ENCODE measurements around the gene ASIC3.

The ASIC3 gene

GRCh38 chr7:151058781-151059366, 10.5 kb downstream of the ASIC3 start:
- no peak for DNase-seq

GRCh38 chr7:151059367-151060112, 11.2 kb downstream of the ASIC3 start, which contains the start of gene SLC4A2:
SLC4A2 (plus strand) TSS chr7:151059589; CDS start chr7:151061988, 2,399 bp downstream.
- peak; percentile 42 to 77 for DNase-seq

GRCh38 chr7:151060113-151060415, 11.7 kb downstream of the ASIC3 start:
- DNase-seq, result no peak

GRCh38 chr7:151060416-151061212, 12.3 kb downstream of the ASIC3 start:
- DNase-seq, result peak in 1 of 2 experiments; percentile 17

- DNase-seq, result no peak
Observed at GRCh38 chr7:151061213-151062110, 13.1 kb downstream of the ASIC3 start.

- no peak for DNase-seq
Observed at GRCh38 chr7:151062111-151062398, 13.7 kb downstream of the ASIC3 start.

GRCh38 chr7:151062399-151063211, 14.3 kb downstream of the ASIC3 start:
- DNase-seq, result no peak

GRCh38 chr7:151063212-151063561, 14.9 kb downstream of the ASIC3 start:
- no peak for DNase-seq

GRCh38 chr7:151064454-151064853, 16.1 kb downstream of the ASIC3 start:
- DNase-seq, result no peak

- no peak for DNase-seq
Observed at GRCh38 chr7:151064993-151065392, 16.7 kb downstream of the ASIC3 start.

GRCh38 chr7:151065516-151065915, 17.2 kb downstream of the ASIC3 start:
- no peak for DNase-seq

GRCh38 chr7:151066273-151066974, 18.1 kb downstream of the ASIC3 start:
- no peak for DNase-seq

- DNase-seq, result no peak
Observed at GRCh38 chr7:151068069-151068773, 19.9 kb downstream of the ASIC3 start.

GRCh38 chr7:151069841-151070573, 21.7 kb downstream of the ASIC3 start:
- DNase-seq, result no peak

GRCh38 chr7:151070574-151070960, 22.2 kb downstream of the ASIC3 start:
- no peak for DNase-seq

- DNase-seq, result no peak
Observed at GRCh38 chr7:151071032-151071866, 22.9 kb downstream of the ASIC3 start.

- no peak for DNase-seq
Observed at GRCh38 chr7:151073990-151074389, 25.7 kb downstream of the ASIC3 start.

- DNase-seq, result no peak
Observed at GRCh38 chr7:151074817-151075661, 26.7 kb downstream of the ASIC3 start.

- DNase-seq, result no peak
Observed at GRCh38 chr7:151075662-151075971, 27.3 kb downstream of the ASIC3 start.
